Tibial nerve (tissue), 4 donors: ENCODE results near the gene BMP10.
A peak's percentile ranks its signal among the peaks of the same experiment; 100 is the strongest.

Experiments
- CTCF ChIP-seq, 5 experiments: fragments of 200-600 bp in 3 of 5; fragments of 450-650 bp in 2 of 5; sonication (generic) in 3 of 5; IDR thresholded peaks; one replicate each; pipeline ENCODE4 v1.5.1; 2016 to 2019; ENCODE audit warnings: antibody characterized with exemption in 5 of 5, mild to moderate bottlenecking in 3 of 5, moderate library complexity in 2 of 5
- EP300 ChIP-seq, 2 donors: sonication (generic); formaldehyde crosslinking; IDR thresholded peaks; one replicate each; pipeline ENCODE4 v1.6.1; 2017; ENCODE audit warnings: antibody characterized with exemption in 2 of 2, mild to moderate bottlenecking in 1 of 2
- POLR2A ChIP-seq, 2 donors: fragments of 450-650 bp; IDR thresholded peaks; one replicate each; pipeline ENCODE4 v1.6.1; 2017; ENCODE audit warnings: antibody characterized with exemption in 2 of 2, mild to moderate bottlenecking in 2 of 2, moderate library complexity in 2 of 2

- TF ChIP-seq CTCF (IDR thresholded peaks at IDR 0.05): no peak
- TF ChIP-seq POLR2A (IDR thresholded peaks at IDR 0.05): no peak
- TF ChIP-seq EP300 (IDR thresholded peaks at IDR 0.05): peak in 1 of 2 donors; percentile 49
These were observed 36.3 kb downstream of the BMP10 start for GRCh38 chr2:68834737-68835376.
